ENCODE data around the gene USP54.
A peak's percentile ranks its signal among the peaks of the same experiment; 100 is the strongest.

USP54 gene

DNA sequence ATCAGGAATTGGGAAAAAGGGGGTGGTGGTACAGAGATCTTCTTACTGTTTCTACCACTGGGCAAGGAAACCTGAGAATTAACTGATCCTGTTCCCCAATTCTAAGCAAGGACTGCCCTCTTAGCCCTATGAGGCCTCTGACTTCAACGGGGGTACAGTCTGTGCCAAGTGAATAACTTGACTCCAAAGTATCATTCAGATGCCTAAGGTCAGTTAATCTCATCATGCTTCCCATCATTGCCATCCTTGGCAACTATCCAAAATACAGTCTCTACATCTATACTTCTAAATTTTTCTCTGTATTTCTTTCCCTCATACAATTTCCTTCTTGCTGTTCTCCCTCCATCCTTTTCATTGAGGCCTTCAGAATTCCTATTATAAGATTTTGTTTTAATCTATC, 105.8 kb downstream of the USP54 start:
- DNase-seq (ENCODE audit: low spot score in 2 of 2) (no peak), ATAC-seq (no peak)
- H3K4me1 Mint-ChIP-seq: peaks cover 12% of the 10 kb centered on the region
- no peak overlapping the region for H3K27ac Mint-ChIP-seq
- no peak overlapping the region for H3K4me3 Mint-ChIP-seq
- peaks cover 29% of the 10 kb centered on the region for H3K36me3 Mint-ChIP-seq
- no peaks in the 10 kb centered on the region for H3K9me3 Mint-ChIP-seq

DNA sequence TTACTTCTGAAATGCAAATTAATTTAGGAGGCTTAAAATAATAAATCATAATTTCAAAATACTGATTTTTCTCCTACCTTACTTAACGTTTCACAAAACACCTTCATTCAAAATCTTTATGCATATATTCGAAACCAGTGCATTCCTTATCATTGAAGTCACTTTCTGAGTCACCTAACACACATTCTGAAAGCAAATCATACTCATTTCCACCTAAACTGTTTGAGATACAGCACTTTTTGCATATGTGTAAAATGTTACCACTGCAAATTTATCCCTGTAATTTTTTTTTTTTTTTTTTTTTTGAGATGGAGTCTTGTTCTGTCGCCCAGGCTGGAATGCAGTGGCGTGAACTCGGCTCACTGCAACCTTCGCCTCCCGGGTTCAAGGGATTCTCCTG, 111.0 kb downstream of the USP54 start:
- Mint-ChIP-seq H3K4me3 (peak overlapping the region; percentile 49), H3K27ac (peak overlapping the region; percentile 29), H3K36me3 (peaks cover 61% of the 10 kb centered on the region), H3K4me1 (peaks cover 11% of the 10 kb centered on the region), H3K9me3 (no peaks in the 10 kb centered on the region)
- ATAC-seq: peak; percentile 93
- no peak for DNase-seq (ENCODE audit: low spot score in 2 of 2)

DNA sequence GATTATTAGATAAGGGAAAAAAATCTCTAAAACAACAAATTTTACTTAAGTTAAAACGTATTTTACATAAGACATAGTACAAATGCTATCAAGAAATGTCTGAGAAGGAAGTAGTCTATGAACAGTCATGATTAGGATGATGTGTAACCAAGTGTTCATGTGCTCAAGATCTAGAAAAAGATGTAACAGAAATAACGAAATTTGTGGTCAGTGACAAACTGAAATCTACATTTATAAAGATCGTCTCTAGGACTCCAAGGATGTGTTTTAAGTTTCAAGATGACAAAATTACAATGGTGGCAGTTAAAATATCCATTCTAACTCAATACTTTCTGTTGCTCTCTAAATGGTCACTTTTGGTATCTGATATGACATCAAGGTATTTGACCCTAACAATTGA, 112.5 kb downstream of the USP54 start:
- no peak overlapping the region for H3K27ac Mint-ChIP-seq
- no peaks in the 10 kb centered on the region for H3K9me3 Mint-ChIP-seq
- H3K4me1 Mint-ChIP-seq: peaks cover 11% of the 10 kb centered on the region
- ATAC-seq: peak; percentile 95
- H3K4me3 Mint-ChIP-seq: no peak overlapping the region
- peaks cover 72% of the 10 kb centered on the region for H3K36me3 Mint-ChIP-seq
- no peak for DNase-seq (ENCODE audit: low spot score in 2 of 2)

DNA sequence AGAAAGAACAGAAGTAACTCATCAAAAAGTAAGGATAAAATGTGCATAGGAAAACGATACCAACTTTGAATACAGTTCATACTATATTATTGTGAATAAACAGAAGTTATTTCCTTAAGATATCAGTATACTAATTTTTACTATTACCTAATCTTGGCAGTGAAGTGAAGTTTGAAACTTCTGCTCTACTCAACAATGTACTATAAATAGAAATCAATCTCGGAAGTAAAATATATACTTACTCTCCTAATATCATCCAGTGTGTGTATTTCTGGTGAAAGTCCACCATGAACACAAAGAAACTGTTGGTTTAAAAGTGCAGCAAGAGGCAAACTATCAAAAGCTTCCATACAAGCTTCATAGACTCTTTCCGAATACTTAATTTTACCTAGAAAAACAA, 119.9 kb downstream of the USP54 start:
- Mint-ChIP-seq H3K9me3 (no peaks in the 10 kb centered on the region), H3K4me3 (no peak overlapping the region), H3K4me1 (peaks cover 7% of the 10 kb centered on the region), H3K36me3 (peaks cover 97% of the 10 kb centered on the region), H3K27ac (no peak overlapping the region)
- DNase-seq (ENCODE audit: low spot score in 2 of 2): no peak
- ATAC-seq: no peak

DNA sequence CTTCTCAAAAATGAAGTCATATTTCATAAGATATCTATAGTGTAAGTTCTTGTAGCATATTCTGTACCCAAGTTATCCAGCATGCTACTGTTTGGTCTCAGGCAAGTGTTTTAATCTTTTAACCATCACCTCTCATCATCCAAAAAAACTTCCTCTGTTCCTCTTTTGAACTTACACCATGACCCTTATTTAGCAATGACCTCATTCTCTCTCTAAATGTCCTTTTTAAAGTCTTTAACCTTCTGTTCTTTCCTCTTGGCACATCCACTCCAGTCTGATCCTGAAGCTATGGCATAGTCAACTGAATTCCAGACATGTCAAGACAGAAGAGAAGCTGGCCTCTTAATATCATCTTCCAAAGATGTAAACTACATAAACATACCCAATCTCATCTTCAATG, 121.6 kb downstream of the USP54 start:
- peak overlapping the region; percentile 27 for H3K27ac Mint-ChIP-seq
- DNase-seq (ENCODE audit: low spot score in 2 of 2) (no peak), ATAC-seq (no peak)
- no peaks in the 10 kb centered on the region for H3K9me3 Mint-ChIP-seq
- peaks cover 7% of the 10 kb centered on the region for H3K4me1 Mint-ChIP-seq
- H3K4me3 Mint-ChIP-seq: no peak overlapping the region
- H3K36me3 Mint-ChIP-seq: peaks cover 97% of the 10 kb centered on the region

DNA sequence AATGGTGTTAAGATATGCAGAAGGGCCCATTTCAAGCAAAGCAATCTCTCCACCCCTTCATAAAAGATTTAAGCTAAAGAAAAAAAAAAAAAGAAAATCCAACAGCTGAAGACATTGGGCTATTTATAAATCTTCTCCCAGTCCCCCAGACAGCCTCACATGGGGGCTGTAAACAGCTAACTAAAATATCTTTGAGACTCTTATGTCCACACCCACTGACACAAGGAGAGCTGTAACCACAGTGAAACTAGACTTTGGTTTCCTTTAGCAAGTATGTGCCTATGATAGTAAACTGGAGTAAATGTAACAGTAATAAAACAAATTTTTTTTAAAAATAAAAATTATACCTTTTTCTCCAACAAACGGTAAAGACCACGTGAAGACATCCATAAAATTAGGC, 123.9 kb downstream of the USP54 start:
- peak; percentile 51 for ATAC-seq
- Mint-ChIP-seq H3K4me1 (peaks cover 7% of the 10 kb centered on the region), H3K36me3 (peaks cover 86% of the 10 kb centered on the region), H3K9me3 (no peaks in the 10 kb centered on the region), H3K4me3 (no peak overlapping the region), H3K27ac (no peak overlapping the region)
- DNase-seq (ENCODE audit: low spot score in 2 of 2): no peak

DNA sequence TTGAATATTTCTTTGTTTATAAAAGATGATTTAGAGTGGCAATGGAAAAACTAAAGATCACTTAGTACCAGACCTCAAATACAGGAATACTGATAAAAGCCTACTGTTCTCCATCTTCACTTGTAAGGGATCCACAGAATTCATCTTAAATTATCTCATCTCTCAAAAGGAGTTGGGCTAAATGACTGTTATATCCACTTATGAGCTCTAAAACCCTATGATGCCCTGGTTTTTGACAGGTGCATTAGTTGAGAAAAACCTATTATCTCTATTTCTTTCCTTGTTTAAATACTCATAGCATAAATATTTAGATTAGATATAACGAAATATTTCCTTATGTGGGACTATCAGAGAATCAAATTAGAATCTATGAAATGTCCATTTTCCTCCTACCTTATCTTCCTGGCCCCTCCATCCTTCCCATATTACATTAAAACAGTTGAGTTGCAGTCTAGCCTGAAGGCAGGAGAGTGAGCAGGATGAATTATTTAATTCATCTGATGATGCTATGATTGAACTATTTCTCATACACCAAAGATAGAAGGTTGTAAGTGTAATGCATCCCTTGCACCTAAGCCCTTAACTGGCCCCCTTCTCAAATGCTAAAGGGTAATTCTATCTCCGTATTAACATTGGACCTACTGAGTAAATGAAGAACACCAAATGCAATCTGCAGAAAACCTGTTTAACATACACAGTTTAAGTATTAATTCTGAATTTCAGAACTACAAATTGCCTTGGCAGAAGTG, 125.0 kb downstream of the USP54 start:
- no peak for DNase-seq (ENCODE audit: low spot score in 2 of 2)
- ATAC-seq: no peak
- H3K4me1 Mint-ChIP-seq: peaks cover 7% of the 10 kb centered on the region
- peaks cover 85% of the 10 kb centered on the region for H3K36me3 Mint-ChIP-seq
- no peak overlapping the region for H3K27ac Mint-ChIP-seq
- H3K4me3 Mint-ChIP-seq: no peak overlapping the region
- no peaks in the 10 kb centered on the region for H3K9me3 Mint-ChIP-seq

DNA sequence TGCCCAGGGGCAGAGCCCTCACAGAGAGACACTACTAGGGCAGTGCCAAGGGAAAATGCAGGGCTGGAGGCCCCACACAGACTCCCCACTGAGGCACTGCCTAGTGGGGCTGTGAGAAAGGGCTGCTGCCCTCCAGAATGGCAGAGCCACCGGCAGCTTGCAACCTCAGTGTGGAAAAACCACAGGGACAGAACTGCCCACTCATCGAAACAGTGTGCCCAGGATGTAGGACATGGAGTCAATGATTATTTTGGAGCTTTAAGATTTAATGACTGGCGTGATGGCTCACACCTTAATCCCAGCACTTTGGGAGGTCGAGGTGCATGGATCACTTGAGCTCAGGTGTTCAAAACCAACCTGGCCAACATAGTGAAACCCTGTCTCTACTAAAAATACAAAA, 130.2 kb downstream of the USP54 start:
- no peak for DNase-seq (ENCODE audit: low spot score in 2 of 2)
- Mint-ChIP-seq H3K36me3 (peaks cover 56% of the 10 kb centered on the region), H3K4me1 (peaks cover 6% of the 10 kb centered on the region), H3K4me3 (no peak overlapping the region), H3K27ac (peak overlapping the region; percentile 29), H3K9me3 (no peaks in the 10 kb centered on the region)
- no peak for ATAC-seq

DNA sequence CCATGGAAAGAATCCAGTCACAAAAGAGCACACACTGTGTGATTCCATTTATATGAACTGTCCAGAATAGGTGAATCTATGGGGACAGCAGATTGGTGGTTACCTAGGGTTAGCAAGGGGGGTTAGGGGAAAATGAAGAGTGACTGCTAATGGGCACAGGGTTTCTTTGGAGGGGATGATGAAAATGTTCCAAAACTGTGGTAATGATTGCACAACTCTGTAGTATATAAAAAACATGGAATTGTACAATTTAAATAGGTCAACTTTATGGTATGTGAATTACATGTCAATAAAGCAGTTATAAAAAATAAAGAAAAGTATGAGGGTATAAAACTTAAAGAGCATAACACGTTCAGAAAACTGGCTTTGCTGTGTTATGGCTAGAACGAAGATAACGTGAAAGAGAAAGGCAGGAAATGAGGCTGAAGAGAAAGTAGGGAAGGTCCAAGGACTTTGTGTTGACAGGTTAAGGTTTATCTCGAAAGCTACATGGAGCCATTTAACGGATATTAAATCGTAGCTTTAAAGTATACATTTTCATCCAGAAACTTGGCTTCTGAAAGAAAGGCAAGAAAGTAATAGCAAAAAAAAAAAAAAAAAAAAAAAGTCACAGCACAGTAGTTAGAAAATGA, 131.3 kb downstream of the USP54 start:
- DNase-seq (ENCODE audit: low spot score in 2 of 2) (no peak), ATAC-seq (no peak)
- Mint-ChIP-seq H3K4me1 (peaks cover 6% of the 10 kb centered on the region), H3K9me3 (no peaks in the 10 kb centered on the region), H3K36me3 (peaks cover 48% of the 10 kb centered on the region), H3K27ac (peak overlapping the region; percentile 29), H3K4me3 (no peak overlapping the region)

DNA sequence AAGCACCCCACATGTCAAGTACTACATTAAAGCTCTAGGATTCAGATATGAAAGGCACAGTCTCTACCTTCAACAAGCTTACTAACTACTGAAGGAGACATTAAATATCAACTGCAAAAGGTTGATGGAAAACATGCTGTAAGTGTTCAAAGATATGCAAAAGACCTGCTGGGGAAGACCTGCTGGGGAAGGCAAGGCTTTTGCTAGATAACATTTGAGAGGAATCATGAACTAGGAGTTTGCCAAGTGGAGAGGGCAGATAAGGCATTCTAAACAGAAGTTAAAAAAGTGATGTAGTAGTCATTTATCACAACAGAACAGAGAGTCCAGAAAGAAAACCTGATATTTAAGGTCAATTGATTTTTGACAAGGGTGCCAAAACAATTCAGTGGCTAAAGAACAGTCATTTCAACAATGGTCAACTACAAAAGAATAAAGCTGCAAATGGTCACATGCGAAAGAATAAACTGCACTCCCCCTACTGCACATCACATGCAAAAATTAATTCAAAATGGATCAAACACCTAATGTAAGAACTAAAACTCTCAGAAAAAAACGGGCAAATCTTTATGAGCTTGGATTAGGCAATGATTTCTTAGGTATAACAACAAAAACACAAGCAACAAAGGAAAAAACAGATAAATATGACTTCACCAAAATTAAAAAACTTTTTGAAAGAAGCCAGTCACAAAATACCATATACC, 134.8 kb downstream of the USP54 start:
- Mint-ChIP-seq H3K9me3 (no peaks in the 10 kb centered on the region), H3K4me3 (no peak overlapping the region), H3K36me3 (peaks cover 58% of the 10 kb centered on the region), H3K4me1 (peaks cover 6% of the 10 kb centered on the region), H3K27ac (no peak overlapping the region)
- ATAC-seq (no peak), DNase-seq (ENCODE audit: low spot score in 2 of 2) (no peak)

DNA sequence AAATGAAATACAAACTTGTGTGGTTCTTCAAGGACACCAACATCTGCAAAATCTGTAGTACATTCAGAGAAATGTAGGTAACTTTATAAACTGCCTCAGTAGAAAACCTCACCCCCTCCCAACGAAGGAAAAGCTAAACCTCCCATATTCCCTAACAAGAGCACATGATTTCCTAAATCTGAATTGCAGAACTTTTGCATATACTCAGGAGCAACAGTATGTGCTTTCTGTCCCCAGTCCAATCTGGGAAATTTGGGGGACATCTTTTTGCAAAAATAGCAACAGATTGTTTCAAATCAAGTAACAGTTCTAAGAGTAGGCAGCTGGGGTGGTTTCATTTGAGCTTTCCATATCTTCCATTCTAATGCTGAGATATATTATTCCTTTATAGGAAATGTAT, 142.0 kb downstream of the USP54 start:
- Mint-ChIP-seq H3K9me3 (no peaks in the 10 kb centered on the region), H3K4me3 (no peak overlapping the region), H3K36me3 (peaks cover 74% of the 10 kb centered on the region), H3K27ac (no peak overlapping the region), H3K4me1 (no peaks in the 10 kb centered on the region)
- DNase-seq (ENCODE audit: low spot score in 2 of 2) (no peak), ATAC-seq (no peak)

DNA sequence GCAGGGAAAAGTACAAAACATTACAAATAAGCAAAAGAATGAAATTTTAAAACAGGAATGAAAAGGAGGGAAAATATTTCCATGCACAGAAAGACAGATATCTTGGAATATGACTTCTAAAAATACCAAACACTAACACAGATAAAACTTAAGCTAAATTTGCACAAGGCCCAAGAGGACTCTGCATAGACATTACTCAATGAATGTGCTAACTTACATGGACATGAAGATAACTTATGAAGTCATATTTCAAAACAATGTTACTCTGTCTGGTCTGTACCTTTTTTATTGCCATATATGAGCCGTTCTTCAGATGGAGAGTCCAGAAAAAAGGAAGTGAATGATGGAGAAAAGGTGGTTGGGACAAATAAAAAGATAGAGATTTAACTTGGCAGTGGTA, 142.8 kb downstream of the USP54 start:
- peaks cover 68% of the 10 kb centered on the region for H3K36me3 Mint-ChIP-seq
- H3K9me3 Mint-ChIP-seq: no peaks in the 10 kb centered on the region
- no peak for DNase-seq (ENCODE audit: low spot score in 2 of 2)
- no peak overlapping the region for H3K4me3 Mint-ChIP-seq
- H3K27ac Mint-ChIP-seq: no peak overlapping the region
- no peaks in the 10 kb centered on the region for H3K4me1 Mint-ChIP-seq
- ATAC-seq: no peak

All from stimulated activated effector memory CD8-positive, alpha-beta T cell treated with anti-CD3 and anti-CD28 coated beads, Interleukin-12 subunit alpha, Interleukin-12 subunit beta, amount 100 ng/mL, for 72 hours (primary cell).